Uterus (tissue), 4 donors: Measurements from ENCODE around the gene PDE4D. TPM values are rescaled to one million over a fixed set of nuclear protein-coding genes. Genes with fewer than 3 reads are reported as not detected.

Experiments
- DNase-seq, 2 donors: peaks; one replicate each; pipeline ENCODE4 v3.0.0-alpha.2; 2019 to 2020
- H3K27ac ChIP-seq, 2 donors: fragments of 200-600 bp; sonication (generic); 1 replicate in 1 of 2; 2 replicates in 1 of 2; pipeline ENCODE4 v1.5.1; 2016 to 2018
- H3K27me3 ChIP-seq, 2 donors: fragments of 200-600 bp; sonication (generic); one replicate each; pipeline ENCODE4 v1.5.1; 2018 to 2019; ENCODE audit warnings: control low read depth in 1 of 2
- H3K36me3 ChIP-seq, 2 donors: fragments of 200-600 bp; sonication (generic); one replicate each; pipeline ENCODE4 v1.5.1; 2019; ENCODE audit warnings: control low read depth in 1 of 2
- H3K4me1 ChIP-seq, 2 donors: fragments of 200-600 bp; sonication (generic); one replicate each; pipeline ENCODE4 v1.5.1; 2018 to 2019; ENCODE audit warnings: control low read depth in 1 of 2
- H3K4me3 ChIP-seq, 2 donors: fragments of 200-600 bp; sonication (generic); 1 replicate in 1 of 2; 2 replicates in 1 of 2; pipeline ENCODE4 v1.5.1; 2018 to 2019; ENCODE audit warnings: mild to moderate bottlenecking in 1 of 2
- H3K9me3 ChIP-seq, 2 donors: fragments of 200-600 bp; sonication (generic); one replicate each; pipeline ENCODE4 v1.5.1; 2019; ENCODE audit warnings: control low read depth in 1 of 2
- CTCF ChIP-seq, 4 experiments: fragments of 200-600 bp in 2 of 4; fragments of 450-650 bp in 2 of 4; sonication (generic) in 2 of 4; IDR thresholded peaks; one replicate each; pipeline ENCODE4 v1.5.1; 2016 to 2019; ENCODE audit warnings: antibody characterized with exemption in 4 of 4, mild to moderate bottlenecking in 2 of 4, moderate library complexity in 1 of 4
- POLR2A ChIP-seq, 2 donors: fragments of 450-650 bp; IDR thresholded peaks; one replicate each; pipeline ENCODE4 v1.6.1; 2016; ENCODE audit warnings: antibody characterized with exemption in 2 of 2, mild to moderate bottlenecking in 1 of 2, moderate library complexity in 1 of 2
- intact Hi-C: fragments of 100-400 bp; cut with DNase I; formaldehyde crosslinking; loops from one replicate; pipeline ENCODE4 v1.15.1; 2023; ENCODE audit warnings: low total_unique reads
- total RNA-seq, 4 donors: library from RNA; depleted of rRNA in 3 of 4; stranded (reverse); fragments of >200 nt in 3 of 4; gene quantifications; one replicate each; pipeline versions ENCODE4 v1.1.0 to v1.2.4, GENCODE V29; 2014 to 2023
- donor health status: DM: yes; HTN: yes; CAD: no.

PDE4D gene
- total RNA-seq, 4 donors from 2014 or later: 27.1 to 77.0 (median 45.8) TPM

GRCh38 chr5:58983526-58984452 is 909.7 kb downstream of the PDE4D start:
- Histone ChIP-seq H3K27ac (no peak overlapping the region), H3K4me1 (no peaks in the 10 kb centered on the region), H3K27me3 (no peaks in the 10 kb centered on the region), H3K36me3 (no peaks in the 10 kb centered on the region), H3K4me3 (no peak overlapping the region), H3K9me3 (no peaks in the 10 kb centered on the region)
- intact Hi-C loops: no loop called here
- no peak for TF ChIP-seq CTCF (IDR thresholded peaks at IDR 0.05)
- no peak for TF ChIP-seq POLR2A (IDR thresholded peaks at IDR 0.05)
- DNase-seq: no peak

DNA sequence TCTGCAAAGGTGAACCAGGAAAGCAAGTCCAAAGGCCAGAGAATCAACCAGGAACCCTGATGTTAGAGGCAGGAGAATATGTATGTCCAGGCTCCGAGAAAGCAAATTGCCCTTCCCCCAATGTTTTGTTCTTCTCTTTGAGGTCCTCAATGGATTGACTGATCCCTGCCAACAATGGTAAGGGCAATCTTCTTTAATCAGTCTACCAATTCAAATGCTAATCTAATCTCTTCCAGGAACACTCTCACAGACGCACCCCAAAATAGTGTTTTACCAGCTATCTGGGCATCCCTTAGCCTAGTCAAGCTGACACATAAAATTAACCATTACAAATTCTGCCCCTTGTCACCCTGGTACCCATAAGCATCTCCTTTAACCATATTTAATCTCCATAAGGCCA is 912.6 kb downstream of the PDE4D start:
- TF ChIP-seq POLR2A (IDR thresholded peaks at IDR 0.05): no peak
- no peak for TF ChIP-seq CTCF (IDR thresholded peaks at IDR 0.05)
- H3K36me3 ChIP-seq: no peaks in the 10 kb centered on the region

GRCh38 chr5:58979090-58979489 is 914.4 kb downstream of the PDE4D start:
- DNase-seq: no peak
- TF ChIP-seq CTCF (IDR thresholded peaks at IDR 0.05) (no peak), POLR2A (IDR thresholded peaks at IDR 0.05) (no peak)
- no peaks in the 10 kb centered on the region for H3K4me1 ChIP-seq
- H3K27ac ChIP-seq: no peak overlapping the region
- no peaks in the 10 kb centered on the region for H3K9me3 ChIP-seq
- intact Hi-C loops: no loop called here
- no peak overlapping the region for H3K4me3 ChIP-seq
- no peaks in the 10 kb centered on the region for H3K27me3 ChIP-seq
- no peaks in the 10 kb centered on the region for H3K36me3 ChIP-seq

More for the DNA sequence above, 912.6 kb downstream of the PDE4D start:
- Histone ChIP-seq H3K4me1 (no peaks in the 10 kb centered on the region), H3K9me3 (no peaks in the 10 kb centered on the region), H3K4me3 (no peak overlapping the region), H3K27ac (no peak overlapping the region), H3K27me3 (no peaks in the 10 kb centered on the region)
- no peak for DNase-seq
- intact Hi-C loops: no loop called here

DNA sequence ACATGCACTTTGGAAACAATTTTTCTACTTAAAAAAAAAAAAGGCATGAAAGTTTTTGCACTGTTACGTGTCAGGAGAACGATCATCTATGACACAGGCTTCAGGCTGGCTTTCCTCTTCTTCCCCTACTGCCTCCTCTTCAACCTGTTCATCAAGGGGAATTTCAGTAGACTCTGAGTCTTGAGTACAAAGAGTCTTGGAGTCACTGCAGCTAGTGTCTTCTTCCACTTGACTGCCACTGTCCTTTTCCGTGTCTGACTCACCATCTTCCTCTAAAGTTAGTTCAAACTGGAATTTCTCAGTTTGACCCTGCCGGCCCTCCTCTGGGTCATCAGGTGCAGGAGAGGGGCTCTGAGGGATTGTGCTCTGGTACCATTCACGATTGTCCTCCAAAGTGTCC is 918.9 kb downstream of the PDE4D start:
- no peaks in the 10 kb centered on the region for H3K9me3 ChIP-seq
- no peak overlapping the region for H3K27ac ChIP-seq
- intact Hi-C loops: no loop called here
- TF ChIP-seq POLR2A (IDR thresholded peaks at IDR 0.05) (no peak), CTCF (IDR thresholded peaks at IDR 0.05) (no peak)
- no peaks in the 10 kb centered on the region for H3K4me1 ChIP-seq
- DNase-seq: no peak
- H3K27me3 ChIP-seq: no peaks in the 10 kb centered on the region
- H3K36me3 ChIP-seq: no peaks in the 10 kb centered on the region
- H3K4me3 ChIP-seq: no peak overlapping the region

GRCh38 chr5:58974083-58974482 is 919.4 kb downstream of the PDE4D start:
- H3K9me3 ChIP-seq: no peaks in the 10 kb centered on the region
- intact Hi-C loops: no loop called here
- H3K36me3 ChIP-seq: no peaks in the 10 kb centered on the region
- H3K27ac ChIP-seq: no peak overlapping the region
- no peak for DNase-seq
- no peak overlapping the region for H3K4me3 ChIP-seq
- no peaks in the 10 kb centered on the region for H3K27me3 ChIP-seq
- TF ChIP-seq CTCF (IDR thresholded peaks at IDR 0.05) (no peak), POLR2A (IDR thresholded peaks at IDR 0.05) (no peak)
- no peaks in the 10 kb centered on the region for H3K4me1 ChIP-seq
